ENCODE data around the gene KLHL18. TPM values are rescaled to one million over a fixed set of nuclear protein-coding genes. Genes with fewer than 3 reads are reported as not detected.
A peak's percentile ranks its signal among the peaks of the same experiment; 100 is the strongest.

The KLHL18 gene
- total RNA-seq, 1 donor from 2014 or later = 41.8 TPM

- H3K27ac Mint-ChIP-seq (ENCODE audit: unreplicated experiment) = no peak overlapping the region
- H3K4me1 Mint-ChIP-seq (ENCODE audit: unreplicated experiment) = no peaks in the 10 kb centered on the region
- TF ChIP-seq CTCF (IDR thresholded peaks at IDR 0.05; ENCODE audit: unreplicated experiment) = no peak
- no peaks in the 10 kb centered on the region for H3K36me3 Mint-ChIP-seq (ENCODE audit: low read depth, unreplicated experiment)
- H3K9me3 Mint-ChIP-seq (ENCODE audit: unreplicated experiment) = no peaks in the 10 kb centered on the region
- no peak for DNase-seq (ENCODE audit: low spot score)
- H3K4me3 Mint-ChIP-seq (ENCODE audit: unreplicated experiment) = no peak overlapping the region
- peaks cover 2% of the 10 kb centered on the region for H3K27me3 Mint-ChIP-seq (ENCODE audit: unreplicated experiment)
These were observed 12.2 kb upstream of the KLHL18 start for GRCh38 chr3:47270526-47270925.

GRCh38 chr3:47273564-47273963 lies 9.2 kb upstream of the KLHL18 start:
- Mint-ChIP-seq H3K27me3 (ENCODE audit: unreplicated experiment) (peaks cover 2% of the 10 kb centered on the region), H3K27ac (ENCODE audit: unreplicated experiment) (no peak overlapping the region), H3K36me3 (ENCODE audit: low read depth, unreplicated experiment) (no peaks in the 10 kb centered on the region), H3K4me1 (ENCODE audit: unreplicated experiment) (no peaks in the 10 kb centered on the region), H3K9me3 (ENCODE audit: unreplicated experiment) (no peaks in the 10 kb centered on the region), H3K4me3 (ENCODE audit: unreplicated experiment) (no peak overlapping the region)
- no peak for TF ChIP-seq CTCF (IDR thresholded peaks at IDR 0.05; ENCODE audit: unreplicated experiment)
- no peak for DNase-seq (ENCODE audit: low spot score)

GRCh38 chr3:47274652-47275051 lies 8.1 kb upstream of the KLHL18 start:
- no peak overlapping the region for H3K27ac Mint-ChIP-seq (ENCODE audit: unreplicated experiment)
- no peaks in the 10 kb centered on the region for H3K4me1 Mint-ChIP-seq (ENCODE audit: unreplicated experiment)

GRCh38 chr3:47276558-47276957 lies 6.2 kb upstream of the KLHL18 start:
- Mint-ChIP-seq H3K27me3 (ENCODE audit: unreplicated experiment) (peaks cover 10% of the 10 kb centered on the region), H3K4me3 (ENCODE audit: unreplicated experiment) (no peak overlapping the region), H3K9me3 (ENCODE audit: unreplicated experiment) (no peaks in the 10 kb centered on the region), H3K4me1 (ENCODE audit: unreplicated experiment) (peaks cover 9% of the 10 kb centered on the region), H3K27ac (ENCODE audit: unreplicated experiment) (no peak overlapping the region), H3K36me3 (ENCODE audit: low read depth, unreplicated experiment) (no peaks in the 10 kb centered on the region)
- no peak for TF ChIP-seq CTCF (IDR thresholded peaks at IDR 0.05; ENCODE audit: unreplicated experiment)
- DNase-seq (ENCODE audit: low spot score) = no peak

More at GRCh38 chr3:47274652-47275051, 8.1 kb upstream of the KLHL18 start:
- Mint-ChIP-seq H3K36me3 (ENCODE audit: low read depth, unreplicated experiment) (no peaks in the 10 kb centered on the region), H3K27me3 (ENCODE audit: unreplicated experiment) (peaks cover 2% of the 10 kb centered on the region), H3K9me3 (ENCODE audit: unreplicated experiment) (no peaks in the 10 kb centered on the region), H3K4me3 (ENCODE audit: unreplicated experiment) (no peak overlapping the region)
- no peak for DNase-seq (ENCODE audit: low spot score)
- TF ChIP-seq CTCF (IDR thresholded peaks at IDR 0.05; ENCODE audit: unreplicated experiment) = no peak

GRCh38 chr3:47280519-47280918 lies 2.2 kb upstream of the KLHL18 start:
- Mint-ChIP-seq H3K4me3 (ENCODE audit: unreplicated experiment) (peak overlapping the region; percentile 99), H3K27ac (ENCODE audit: unreplicated experiment) (peak overlapping the region; percentile 100), H3K27me3 (ENCODE audit: unreplicated experiment) (peaks cover 21% of the 10 kb centered on the region), H3K36me3 (ENCODE audit: low read depth, unreplicated experiment) (no peaks in the 10 kb centered on the region), H3K9me3 (ENCODE audit: unreplicated experiment) (no peaks in the 10 kb centered on the region), H3K4me1 (ENCODE audit: unreplicated experiment) (peaks cover 20% of the 10 kb centered on the region)
- DNase-seq (ENCODE audit: low spot score) = no peak
- no peak for TF ChIP-seq CTCF (IDR thresholded peaks at IDR 0.05; ENCODE audit: unreplicated experiment)
